Body of pancreas (tissue), 4 donors: ENCODE data around the gene SLC7A1. TPM values are rescaled to one million over a fixed set of nuclear protein-coding genes. Genes with fewer than 3 reads are reported as not detected.

Experiments used
- ATAC-seq: fragments of 150-250 bp; one replicate; pipeline ENCODE4 v1.9.1; 2016
- DNase-seq, 4 donors: peaks; one replicate each; pipeline ENCODE4 v3.0.0-alpha.2; 2019
- H3K27ac ChIP-seq, 4 donors: fragments of 200-600 bp; sonication (generic); 1 replicate in 3 of 4; 2 replicates in 1 of 4; pipeline versions ENCODE4 v1.5.1 to v1.6.1; 2016 to 2019; ENCODE audit warnings: mild to moderate bottlenecking in 1 of 4, mixed read lengths in 1 of 4, moderate library complexity in 1 of 4
- H3K27me3 ChIP-seq, 2 donors: fragments of 200-600 bp; sonication (generic); one replicate each; pipeline ENCODE4 v1.6.0; 2016; ENCODE audit warnings: mild to moderate bottlenecking in 1 of 2
- H3K36me3 ChIP-seq, 2 donors: fragments of 200-600 bp; sonication (generic); replicated peaks in 1 of 2; 2 replicates each; pipeline ENCODE4 v1.5.1; 2016; ENCODE audit warnings: low read depth in 2 of 2; ENCODE audit not compliant: insufficient read depth in 1 of 2
- H3K4me1 ChIP-seq: fragments of 200-600 bp; sonication (generic); one replicate; pipeline ENCODE4 v1.6.0; 2016
- H3K4me3 ChIP-seq, 2 donors: fragments of 200-600 bp; sonication (generic); 1 replicate in 1 of 2; 2 replicates in 1 of 2; pipeline ENCODE4 v1.5.1; 2016 to 2019
- H3K9me3 ChIP-seq, 3 donors: fragments of 200-600 bp; sonication (generic); 1 replicate in 2 of 3; 2 replicates in 1 of 3; pipeline ENCODE4 v1.5.1; 2016
- CTCF ChIP-seq, 7 experiments: fragments of 450-650 bp in 4 of 7; fragments of 200-600 bp in 3 of 7; sonication (generic) in 3 of 7; IDR thresholded peaks; one replicate each; pipeline ENCODE4 v1.5.1; 2016 to 2019; ENCODE audit warnings: antibody characterized with exemption in 7 of 7
- POLR2A ChIP-seq, 3 donors: fragments of 450-650 bp; IDR thresholded peaks; one replicate each; pipeline ENCODE4 v1.6.1; 2016; ENCODE audit warnings: antibody characterized with exemption in 3 of 3, mild to moderate bottlenecking in 2 of 3
- WGBS, 2 donors: methylation state at CpG; one replicate each; pipeline ENCODE4 v1.1.5; 2017; 5-methylcytosine and 5-hydroxymethylcytosine counted together
- intact Hi-C: fragments of 100-400 bp; cut with DNase I; formaldehyde crosslinking; loops from one replicate; pipeline ENCODE4 v1.15.1; 2023
- total RNA-seq, 2 donors: library from RNA; depleted of rRNA; stranded (reverse); fragments of >200 nt; gene quantifications; one replicate each; pipeline ENCODE4 v1.1.0, GENCODE V29; 2016

The SLC7A1 gene
- total RNA-seq, 2 donors from 2014 or later, result 15.3 to 30.3 TPM

- peaks cover 5% of the 10 kb centered on the region for H3K4me1 ChIP-seq
- intact Hi-C loops, result loop anchor here (10.0 kb wide), 2 partner anchors 75 to 605 kb away; no protein-coding TSS in a partner anchor
- no peak for TF ChIP-seq CTCF (IDR thresholded peaks at IDR 0.05)
- no peak for TF ChIP-seq POLR2A (IDR thresholded peaks at IDR 0.05)
- peaks cover 0 to 2% of the 10 kb centered on the region in 2 donors for H3K36me3 ChIP-seq
- H3K27me3 ChIP-seq, result no peaks in the 10 kb centered on the region
- WGBS, 2 donors, result 88 to 89% methylated on average over 14 of the region's 14 CpGs
- no peak overlapping the region for H3K27ac ChIP-seq
- no peaks in the 10 kb centered on the region for H3K9me3 ChIP-seq
- DNase-seq (no peak), ATAC-seq (no peak)
- no peak overlapping the region for H3K4me3 ChIP-seq
These were observed 85.4 kb downstream of the SLC7A1 start for GRCh38 chr13:29509999-29510589.

- DNase-seq (no peak), ATAC-seq (no peak)
- no peaks in the 10 kb centered on the region for H3K36me3 ChIP-seq
- 79 to 82% methylated on average over 4 of the region's 4 CpGs for WGBS, 2 donors
- no peak for TF ChIP-seq POLR2A (IDR thresholded peaks at IDR 0.05)
- no peak for TF ChIP-seq CTCF (IDR thresholded peaks at IDR 0.05)
- intact Hi-C loops, result loop anchor here (10.0 kb wide), 1 partner anchor 76 kb away; no protein-coding TSS in a partner anchor
- H3K4me3 ChIP-seq, result no peak overlapping the region
- no peak overlapping the region for H3K27ac ChIP-seq
- no peaks in the 10 kb centered on the region for H3K27me3 ChIP-seq
- peaks cover 5% of the 10 kb centered on the region for H3K4me1 ChIP-seq
- H3K9me3 ChIP-seq, result no peaks in the 10 kb centered on the region
These were observed 86.6 kb downstream of the SLC7A1 start for GRCh38 chr13:29508876-29509252.

- Histone ChIP-seq H3K4me1 (peaks cover 5% of the 10 kb centered on the region), H3K9me3 (no peaks in the 10 kb centered on the region), H3K27me3 (no peaks in the 10 kb centered on the region), H3K36me3 (no peaks in the 10 kb centered on the region), H3K27ac (peak overlapping the region in 1 of 4 donors; percentile 12), H3K4me3 (no peak overlapping the region)
- 43 to 51% methylated on average over 12 to 16 of the region's 16 CpGs for WGBS, 2 donors
- intact Hi-C loops, result loop anchor here (10.0 kb wide), 1 partner anchor 76 kb away; no protein-coding TSS in a partner anchor
- peak; percentile 87 to 90 (median 88) for DNase-seq
- peak; percentile 87 for ATAC-seq
- TF ChIP-seq CTCF (IDR thresholded peaks at IDR 0.05), result peak; percentile 91 to 96 (median 95)
- TF ChIP-seq POLR2A (IDR thresholded peaks at IDR 0.05), result no peak
These were observed 87.2 kb downstream of the SLC7A1 start for GRCh38 chr13:29508130-29508875.

- DNase-seq (peak in 3 of 4 donors; percentile 48 to 63 (median 63)), ATAC-seq (no peak)
- no peak for TF ChIP-seq POLR2A (IDR thresholded peaks at IDR 0.05)
- no peak for TF ChIP-seq CTCF (IDR thresholded peaks at IDR 0.05)
- Histone ChIP-seq H3K4me1 (peaks cover 5% of the 10 kb centered on the region), H3K9me3 (no peaks in the 10 kb centered on the region), H3K27me3 (no peaks in the 10 kb centered on the region), H3K27ac (no peak overlapping the region), H3K4me3 (no peak overlapping the region), H3K36me3 (no peaks in the 10 kb centered on the region)
- intact Hi-C loops, result loop anchor here (10.0 kb wide), 1 partner anchor 77 kb away; no protein-coding TSS in a partner anchor
- 48 to 53% methylated on average over 10 to 14 of the region's 14 CpGs for WGBS, 2 donors
These were observed 88.1 kb downstream of the SLC7A1 start for GRCh38 chr13:29507356-29507755.
